Middle frontal gyrus (tissue), 1 donor: Measurements from ENCODE around the gene XXYLT1.

ENCODE experiments used
- DNase-seq: peaks from one replicate; pipeline ENCODE4 v3.0.0-alpha.2; 2015; ENCODE audit warnings: low spot score; ENCODE audit errors: extremely low spot score

XXYLT1 gene

GRCh38 chr3:195209083-195209846 is 61.7 kb downstream of the XXYLT1 start:
- DNase-seq, result no peak

- DNase-seq, result no peak
These were observed 62.3 kb downstream of the XXYLT1 start for GRCh38 chr3:195208631-195209030.

- DNase-seq, result no peak
These were observed 62.8 kb downstream of the XXYLT1 start for GRCh38 chr3:195208183-195208582.

- no peak for DNase-seq
These were observed 63.2 kb downstream of the XXYLT1 start for GRCh38 chr3:195207731-195208130.

- no peak for DNase-seq
These were observed 63.9 kb downstream of the XXYLT1 start for GRCh38 chr3:195207056-195207455.

GRCh38 chr3:195204360-195205163 is 66.4 kb downstream of the XXYLT1 start:
- no peak for DNase-seq

GRCh38 chr3:195203606-195204005 is 67.4 kb downstream of the XXYLT1 start:
- DNase-seq, result no peak

- DNase-seq, result no peak
These were observed 69.7 kb downstream of the XXYLT1 start for GRCh38 chr3:195201295-195201694.

- DNase-seq, result no peak
These were observed 70.7 kb downstream of the XXYLT1 start for GRCh38 chr3:195200010-195200822.

GRCh38 chr3:195198426-195199346 is 72.3 kb downstream of the XXYLT1 start:
- DNase-seq, result no peak

- no peak for DNase-seq
These were observed 73.1 kb downstream of the XXYLT1 start for GRCh38 chr3:195197765-195198425.

GRCh38 chr3:195196266-195196665 is 74.7 kb downstream of the XXYLT1 start:
- no peak for DNase-seq

GRCh38 chr3:195195321-195196209 is 75.4 kb downstream of the XXYLT1 start:
- peak; percentile 47 for DNase-seq

- no peak for DNase-seq
These were observed 76.3 kb downstream of the XXYLT1 start for GRCh38 chr3:195194559-195195206.

GRCh38 chr3:195191580-195191979 is 79.4 kb downstream of the XXYLT1 start:
- no peak for DNase-seq

- no peak for DNase-seq
These were observed 81.1 kb downstream of the XXYLT1 start for GRCh38 chr3:195189821-195190220.

GRCh38 chr3:195188426-195188927 is 82.5 kb downstream of the XXYLT1 start:
- DNase-seq, result no peak
